Astrocyte of the spinal cord (primary cell): Measurements from ENCODE around the gene ARHGEF18.

Experiments
- DNase-seq: peaks from one replicate; pipeline ENCODE4 v3.0.0; 2011; ENCODE audit warnings: low read depth, low spot score
- H3K4me3 ChIP-seq: 2 replicates; pipeline ENCODE4 v1.5.1; 2011; ENCODE audit warnings: low read depth, mild to moderate bottlenecking, low read length, moderate library complexity
- CTCF ChIP-seq: IDR thresholded peaks from 2 replicates; pipeline ENCODE4 v1.5.1; 2012; ENCODE audit warnings: low read depth, mild to moderate bottlenecking, low read length, inconsistent platforms
- in situ Hi-C: cut with HindIII; loops from 2 replicates; pipeline ENCODE4 v1.10.0; 2017; ENCODE audit warnings: low sequenced_read_pairs

The ARHGEF18 gene

GRCh38 chr19:7370546-7370945 is 21.8 kb downstream of the ARHGEF18 start:
- TF ChIP-seq CTCF = no peak

GRCh38 chr19:7371001-7371400 is 22.3 kb downstream of the ARHGEF18 start:
- in situ Hi-C loops = no loop called here
- H3K4me3 ChIP-seq = no peak overlapping the region
- TF ChIP-seq CTCF = no peak
- DNase-seq = no peak

More at GRCh38 chr19:7370546-7370945, 21.8 kb downstream of the ARHGEF18 start:
- no peak overlapping the region for H3K4me3 ChIP-seq
- in situ Hi-C loops = no loop called here
- DNase-seq = no peak

DNA sequence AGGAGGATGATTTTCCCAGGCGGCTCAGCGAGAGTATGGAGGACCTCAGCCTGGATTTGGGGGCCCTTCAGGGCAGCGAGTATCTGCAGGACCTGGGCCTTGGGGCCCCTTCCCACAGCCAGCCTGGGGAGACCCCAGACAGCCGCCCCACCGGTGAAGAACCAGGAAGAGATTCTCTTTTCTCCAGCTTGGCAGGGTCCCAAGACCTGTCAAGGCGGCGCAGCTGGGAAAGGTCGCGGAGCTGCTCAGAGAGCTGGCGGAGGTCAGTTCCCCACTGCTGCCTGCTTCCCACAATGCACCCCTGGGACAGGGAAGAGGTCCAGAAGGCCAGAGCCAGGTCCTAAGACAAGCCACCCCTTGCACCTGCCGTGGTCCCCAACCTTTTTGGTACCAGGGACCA is 24.1 kb downstream of the ARHGEF18 start:
- no peak for DNase-seq
- in situ Hi-C loops = no loop called here
- no peak overlapping the region for H3K4me3 ChIP-seq
- TF ChIP-seq CTCF = no peak

DNA sequence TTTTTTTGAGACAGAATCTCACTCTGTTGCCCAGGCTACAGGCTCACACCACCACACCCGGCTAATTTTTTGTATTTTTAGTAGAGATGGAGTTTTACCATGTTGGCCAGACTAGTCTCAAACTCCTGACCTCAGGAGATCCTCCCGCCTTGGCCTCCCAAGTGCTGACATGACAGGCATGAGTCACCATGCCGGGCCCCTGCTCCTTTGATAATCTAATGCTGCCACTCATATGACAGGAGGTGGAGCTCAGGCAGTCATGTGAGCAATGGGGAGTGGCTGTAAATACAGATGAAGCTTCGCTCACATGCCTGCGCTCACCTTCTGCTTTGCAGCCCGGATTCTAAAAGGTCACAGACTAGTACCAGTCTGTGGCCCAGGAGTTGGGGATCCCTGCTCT is 25.1 kb downstream of the ARHGEF18 start:
- in situ Hi-C loops = no loop called here
- no peak for TF ChIP-seq CTCF

GRCh38 chr19:7376151-7376852 is 27.6 kb downstream of the ARHGEF18 start:
- no peak for DNase-seq
- TF ChIP-seq CTCF = no peak
- in situ Hi-C loops = no loop called here
- H3K4me3 ChIP-seq = no peak overlapping the region

More for the DNA sequence above, 25.1 kb downstream of the ARHGEF18 start:
- no peak overlapping the region for H3K4me3 ChIP-seq
- DNase-seq = no peak

- TF ChIP-seq CTCF = no peak
- no peak overlapping the region for H3K4me3 ChIP-seq
- in situ Hi-C loops = no loop called here
- no peak for DNase-seq
These were observed 28.5 kb downstream of the ARHGEF18 start for GRCh38 chr19:7377196-7377595.

- no peak for DNase-seq
- in situ Hi-C loops = no loop called here
- H3K4me3 ChIP-seq = no peak overlapping the region
- no peak for TF ChIP-seq CTCF
These were observed 32.3 kb downstream of the ARHGEF18 start for GRCh38 chr19:7381073-7381390.
